Testis (tissue), 2 donors: ENCODE measurements around the gene ATP11A.

Source experiments
- POLR2A ChIP-seq: fragments of 450-650 bp; IDR thresholded peaks from one replicate; pipeline ENCODE4 v1.6.1; 2017; ENCODE audit warnings: antibody characterized with exemption, mild to moderate bottlenecking, moderate library complexity
- TF ChIP-seq, protein P1 (sequence below), 3 experiments: fragments of 450-650 bp in 2 of 3; fragments of 200-600 bp in 1 of 3; sonication (generic) in 1 of 3; IDR thresholded peaks; one replicate each; pipeline ENCODE4 v1.5.1; 2016 to 2019; ENCODE audit warnings: antibody characterized with exemption in 3 of 3, mild to moderate bottlenecking in 2 of 3, moderate library complexity in 1 of 3

DNA sequence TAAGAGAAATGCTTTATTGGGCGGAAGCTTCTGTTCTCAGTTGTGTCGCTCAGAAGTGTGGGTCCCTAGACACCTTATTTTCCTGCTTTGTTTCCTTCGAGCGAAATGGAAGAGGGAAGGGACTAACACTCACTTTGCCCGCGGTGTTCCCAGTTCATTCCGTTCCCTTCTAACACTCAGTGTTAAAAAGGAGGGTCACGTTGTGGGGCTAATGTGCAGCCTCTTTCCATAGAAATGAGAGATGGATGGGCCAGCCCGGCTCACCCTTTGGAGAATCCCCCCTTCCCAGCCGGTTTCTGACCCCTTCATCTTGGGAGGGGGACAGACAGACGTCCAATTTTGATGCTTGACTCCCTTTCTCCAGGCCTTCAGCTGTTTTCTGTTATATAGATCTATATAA, 2.3 kb downstream of the ATP11A start:
- no peak for TF ChIP-seq POLR2A
- TF ChIP-seq, protein P1, sequence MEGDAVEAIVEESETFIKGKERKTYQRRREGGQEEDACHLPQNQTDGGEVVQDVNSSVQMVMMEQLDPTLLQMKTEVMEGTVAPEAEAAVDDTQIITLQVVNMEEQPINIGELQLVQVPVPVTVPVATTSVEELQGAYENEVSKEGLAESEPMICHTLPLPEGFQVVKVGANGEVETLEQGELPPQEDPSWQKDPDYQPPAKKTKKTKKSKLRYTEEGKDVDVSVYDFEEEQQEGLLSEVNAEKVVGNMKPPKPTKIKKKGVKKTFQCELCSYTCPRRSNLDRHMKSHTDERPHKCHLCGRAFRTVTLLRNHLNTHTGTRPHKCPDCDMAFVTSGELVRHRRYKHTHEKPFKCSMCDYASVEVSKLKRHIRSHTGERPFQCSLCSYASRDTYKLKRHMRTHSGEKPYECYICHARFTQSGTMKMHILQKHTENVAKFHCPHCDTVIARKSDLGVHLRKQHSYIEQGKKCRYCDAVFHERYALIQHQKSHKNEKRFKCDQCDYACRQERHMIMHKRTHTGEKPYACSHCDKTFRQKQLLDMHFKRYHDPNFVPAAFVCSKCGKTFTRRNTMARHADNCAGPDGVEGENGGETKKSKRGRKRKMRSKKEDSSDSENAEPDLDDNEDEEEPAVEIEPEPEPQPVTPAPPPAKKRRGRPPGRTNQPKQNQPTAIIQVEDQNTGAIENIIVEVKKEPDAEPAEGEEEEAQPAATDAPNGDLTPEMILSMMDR (IDR thresholded peaks at IDR 0.05): no peak
